GM12892 (cell line): Measurements from ENCODE around the gene PACSIN2.
A peak's percentile ranks its signal among the peaks of the same experiment; 100 is the strongest.

Source experiments
- POLR2A ChIP-seq: IDR thresholded peaks from 2 replicates; pipeline ENCODE4 v1.6.1; 2011; ENCODE audit warnings: low read depth, low read length, control low read depth
- POLR2AphosphoS5 ChIP-seq: IDR thresholded peaks from 2 replicates; pipeline ENCODE4 v1.6.1; 2011; ENCODE audit warnings: low read depth, low read length, control low read depth
- TAF1 ChIP-seq: IDR thresholded peaks from 2 replicates; pipeline ENCODE4 v1.6.1; 2011; ENCODE audit warnings: low read depth, mild to moderate bottlenecking, control low read depth, low read length, borderline replicate concordance

GRCh38 chr22:42933485-42934091 is 81.4 kb downstream of the PACSIN2 start:
- TF ChIP-seq POLR2A (peak; percentile 61; the same call in 1 of the 2 replicates), POLR2AphosphoS5 (peak; percentile 71), TAF1 (no peak)
